LNCaP clone FGC (cell line): ENCODE measurements around the gene TARP.

Experiments used
- DNase-seq: peaks from one replicate; pipeline ENCODE4 v3.0.0-alpha.2; 2011; ENCODE audit warnings: low read depth
- H3K4me3 ChIP-seq: 2 replicates; pipeline ENCODE4 v1.5.1; 2011; ENCODE audit warnings: mild to moderate bottlenecking, low read depth, low read length, control low read depth
- TF ChIP-seq, protein P1 (sequence below): IDR thresholded peaks from 2 replicates; pipeline ENCODE4 v1.5.1; 2012; ENCODE audit warnings: mild to moderate bottlenecking; ENCODE audit not compliant: control insufficient read depth, insufficient read depth; ENCODE audit errors: extremely low read depth

TARP gene

DNA sequence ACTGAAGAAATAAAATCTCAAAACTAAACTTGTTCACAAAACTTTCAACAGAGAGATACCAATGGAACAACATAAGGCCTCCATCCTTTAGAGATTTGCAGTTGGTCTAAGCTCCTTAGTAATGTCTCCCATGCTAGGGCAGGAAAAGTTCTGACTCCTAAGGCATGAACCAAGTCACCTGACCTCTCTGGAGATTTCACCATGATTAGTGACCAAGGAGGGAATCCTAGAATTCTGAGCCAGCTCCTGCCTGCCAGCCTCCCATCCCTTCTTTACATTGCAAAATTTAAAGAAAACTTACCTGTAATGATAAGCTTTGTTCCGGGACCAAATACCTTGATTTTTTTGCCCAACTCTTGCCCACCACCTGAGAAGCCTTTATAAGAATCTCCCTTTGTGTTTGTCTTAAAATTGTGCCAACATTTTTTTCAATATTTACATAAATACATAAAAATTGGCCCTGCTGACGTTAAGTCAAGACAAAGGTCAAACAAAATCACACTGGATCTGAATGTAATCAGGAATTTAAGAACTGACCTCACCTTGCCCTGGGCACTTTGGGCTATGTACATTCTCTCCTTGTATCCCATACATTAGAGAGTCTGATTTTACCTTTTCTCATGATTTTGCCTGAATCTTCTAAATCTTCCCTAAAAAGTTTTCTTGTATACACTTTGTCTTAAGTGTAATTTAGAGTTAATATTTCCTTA lies at the start of gene TARP:
Gene TARP, minus strand, starts transcription at position 351 of the 710 bp plus-strand sequence.
- peak; percentile 66 for DNase-seq
- no peak within 1 kb of the TSS for H3K4me3 ChIP-seq
- TF ChIP-seq, protein P1, sequence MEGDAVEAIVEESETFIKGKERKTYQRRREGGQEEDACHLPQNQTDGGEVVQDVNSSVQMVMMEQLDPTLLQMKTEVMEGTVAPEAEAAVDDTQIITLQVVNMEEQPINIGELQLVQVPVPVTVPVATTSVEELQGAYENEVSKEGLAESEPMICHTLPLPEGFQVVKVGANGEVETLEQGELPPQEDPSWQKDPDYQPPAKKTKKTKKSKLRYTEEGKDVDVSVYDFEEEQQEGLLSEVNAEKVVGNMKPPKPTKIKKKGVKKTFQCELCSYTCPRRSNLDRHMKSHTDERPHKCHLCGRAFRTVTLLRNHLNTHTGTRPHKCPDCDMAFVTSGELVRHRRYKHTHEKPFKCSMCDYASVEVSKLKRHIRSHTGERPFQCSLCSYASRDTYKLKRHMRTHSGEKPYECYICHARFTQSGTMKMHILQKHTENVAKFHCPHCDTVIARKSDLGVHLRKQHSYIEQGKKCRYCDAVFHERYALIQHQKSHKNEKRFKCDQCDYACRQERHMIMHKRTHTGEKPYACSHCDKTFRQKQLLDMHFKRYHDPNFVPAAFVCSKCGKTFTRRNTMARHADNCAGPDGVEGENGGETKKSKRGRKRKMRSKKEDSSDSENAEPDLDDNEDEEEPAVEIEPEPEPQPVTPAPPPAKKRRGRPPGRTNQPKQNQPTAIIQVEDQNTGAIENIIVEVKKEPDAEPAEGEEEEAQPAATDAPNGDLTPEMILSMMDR: no peak

DNA sequence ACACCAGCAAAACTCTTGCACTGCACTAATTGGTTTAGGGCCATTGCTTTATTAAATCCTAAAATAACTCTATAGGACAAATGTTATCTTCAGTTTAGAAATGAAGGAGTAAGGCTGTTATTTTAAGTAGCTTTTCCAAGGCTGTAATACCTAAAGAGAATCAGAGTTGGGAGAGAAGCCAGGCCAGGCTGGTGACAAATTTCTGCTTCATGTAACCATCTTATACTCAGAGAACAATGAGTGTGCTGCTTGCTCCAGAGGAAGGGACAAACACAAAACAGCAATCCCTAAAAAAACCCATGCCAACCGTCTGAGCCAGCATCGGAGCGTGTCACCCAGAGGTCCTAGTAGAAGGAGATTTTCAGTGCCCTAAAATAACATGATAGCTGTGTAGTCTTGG lies 49.7 kb upstream of the TARP start:
- TF ChIP-seq, protein P1: no peak
- DNase-seq: no peak

DNA sequence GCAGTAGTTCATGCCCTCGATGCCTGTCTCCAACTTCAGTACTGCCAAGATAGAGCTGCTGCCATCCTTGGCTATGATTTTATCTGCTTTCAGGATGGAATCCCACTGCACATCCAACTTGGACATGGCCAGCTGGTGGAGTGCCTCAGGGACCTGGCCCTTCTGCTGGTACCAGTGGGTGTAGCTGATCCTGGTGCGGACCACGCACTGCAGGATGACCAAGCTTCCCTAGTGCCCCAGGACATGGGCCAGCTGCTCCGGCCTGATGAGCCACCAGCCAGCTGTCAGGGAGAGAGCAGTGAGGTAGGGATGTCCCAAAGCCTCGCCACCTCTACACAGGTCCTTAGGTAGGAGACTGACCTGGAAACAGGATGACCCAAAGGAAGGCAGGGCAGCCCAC lies 49.0 kb upstream of the TARP start:
- no peak for DNase-seq
- TF ChIP-seq, protein P1: no peak

More for the DNA sequence above, 49.7 kb upstream of the TARP start:
- no peak overlapping the region for H3K4me3 ChIP-seq

DNA sequence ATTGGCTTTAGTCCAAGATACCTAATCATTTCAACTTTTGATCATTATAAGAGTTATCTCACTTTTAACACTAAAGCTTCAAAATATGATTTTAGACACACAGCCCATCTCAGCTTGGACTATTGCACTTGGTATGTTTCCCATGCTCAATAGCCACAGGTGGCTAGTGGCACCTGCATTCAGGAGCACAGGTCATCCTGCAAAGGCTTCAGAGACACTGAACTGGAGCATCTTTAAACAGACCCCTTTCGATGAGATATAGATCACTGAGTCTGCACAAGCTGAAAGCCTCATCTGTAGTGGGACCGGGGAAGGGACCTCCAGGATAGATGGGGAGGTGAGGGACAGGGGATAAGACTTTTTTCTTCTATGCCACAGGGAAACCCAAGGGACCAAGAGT lies 48.5 kb upstream of the TARP start:
- TF ChIP-seq, protein P1: no peak
- DNase-seq: no peak
- no peak overlapping the region for H3K4me3 ChIP-seq

More for the DNA sequence above, 49.0 kb upstream of the TARP start:
- no peak overlapping the region for H3K4me3 ChIP-seq

DNA sequence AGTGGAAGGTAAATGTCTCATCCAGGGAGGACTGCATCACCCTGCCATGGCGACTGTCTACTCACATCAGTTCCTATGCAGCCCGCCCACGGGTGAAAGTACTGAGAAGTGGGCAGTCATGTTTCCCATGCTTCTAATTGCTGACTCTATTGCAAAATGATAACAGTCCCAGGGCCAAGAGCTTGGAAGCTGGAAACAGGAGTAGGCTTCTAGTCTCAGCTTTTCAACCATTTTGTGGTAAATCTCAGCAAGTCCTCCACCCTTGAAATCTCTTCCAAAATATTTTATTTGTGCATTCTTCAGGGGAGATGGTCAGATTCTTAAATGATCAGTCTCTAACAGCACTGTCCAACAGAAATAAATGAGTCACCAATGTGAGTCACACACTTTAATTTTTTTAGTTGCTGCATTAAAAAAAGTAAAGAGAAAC lies 48.1 kb upstream of the TARP start:
- TF ChIP-seq, protein P1: no peak

DNA sequence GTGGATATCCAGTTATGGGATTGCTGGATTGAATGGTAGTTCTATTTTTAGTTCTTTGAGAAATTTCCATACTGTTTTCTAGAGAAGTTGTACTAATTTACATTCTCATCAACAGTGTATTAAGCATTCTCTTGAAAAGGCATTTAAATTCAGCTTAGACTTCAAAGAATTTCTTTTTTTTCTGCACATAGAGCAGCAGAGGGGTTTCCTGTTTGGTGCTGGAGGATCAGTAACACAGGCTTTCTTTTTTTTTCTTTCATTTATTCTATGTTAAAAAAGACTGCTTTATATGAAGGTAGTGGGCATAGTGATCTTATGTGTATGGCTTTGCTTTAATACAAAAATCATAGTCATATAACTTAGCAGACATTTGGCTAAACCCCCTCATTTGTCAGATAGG lies 47.6 kb upstream of the TARP start:
- TF ChIP-seq, protein P1: no peak
- H3K4me3 ChIP-seq: no peak overlapping the region

More for the DNA sequence above, 48.1 kb upstream of the TARP start:
- DNase-seq: no peak
- no peak overlapping the region for H3K4me3 ChIP-seq

DNA sequence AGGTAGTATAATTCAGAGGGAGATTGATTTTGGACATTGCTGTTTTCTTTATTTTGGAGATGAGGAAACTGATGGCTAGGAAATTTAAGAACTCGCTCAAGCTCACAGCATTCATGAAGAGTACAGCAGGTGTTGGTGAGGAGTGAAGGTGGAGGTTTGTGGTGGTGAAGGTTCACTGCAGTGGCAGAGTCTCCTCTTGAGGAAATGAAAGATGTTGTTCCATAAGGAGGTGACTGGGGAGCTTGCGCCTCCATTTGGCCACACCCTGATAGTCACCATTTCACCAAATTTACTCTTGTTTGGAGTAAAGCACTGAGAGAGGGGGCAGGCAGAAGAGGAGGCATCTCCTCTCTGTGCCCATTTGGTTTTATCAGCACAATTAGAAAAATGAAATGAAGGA lies 46.4 kb upstream of the TARP start:
- H3K4me3 ChIP-seq: no peak overlapping the region
- TF ChIP-seq, protein P1: no peak
- DNase-seq: no peak

More for the DNA sequence above, 47.6 kb upstream of the TARP start:
- no peak for DNase-seq
